CD4-positive, alpha-beta T cell (primary cell): ENCODE measurements around the gene PTPRN2. TPM values are rescaled to one million over a fixed set of nuclear protein-coding genes. Genes with fewer than 3 reads are reported as not detected.

Experiments
- ATAC-seq: fragments of 200-7000 bp; cut with Tn5 transposase; one replicate; pipeline ENCODE4 v1.10.0; 2022; ENCODE audit warnings: mild to moderate bottlenecking; ENCODE audit not compliant: poor library complexity
- CTCF ChIA-PET: fragments of 350-600 bp; sonication (Branson Sonifier 250); formaldehyde crosslinking; loops from one replicate; lab custom pipeline; 2021; ENCODE audit warnings: antibody characterized with exemption, inconsistent platforms; lab: Charles Lee
- POLR2A ChIA-PET: fragments of 350-600 bp; sonication (Branson Sonifier 250); formaldehyde crosslinking; loops from one replicate; lab custom pipeline; 2021; ENCODE audit warnings: antibody characterized with exemption, inconsistent platforms; lab: Charles Lee
- DNase-seq, 14 experiments: peaks; one replicate each; pipeline ENCODE4 v3.0.0-alpha.2; 2013 to 2020; ENCODE audit warnings: mixed read lengths in 2 of 14
- H3K27ac ChIP-seq, 2 donors: one replicate each; pipeline versions ENCODE4 v1.5.1 to v1.7.0; 2013; ENCODE audit warnings: low read length in 2 of 2, low read depth in 1 of 2, mild to moderate bottlenecking in 1 of 2
- H3K27me3 ChIP-seq, 2 experiments: 1 replicate in 1 of 2; 2 replicates in 1 of 2; pipeline versions ENCODE4 v1.6.1 to v1.7.0; 2013; ENCODE audit warnings: low read length in 2 of 2, control low read depth in 1 of 2, mild to moderate bottlenecking in 1 of 2, moderate library complexity in 1 of 2; ENCODE audit not compliant: insufficient read depth in 2 of 2, control insufficient read depth in 1 of 2
- H3K36me3 ChIP-seq: one replicate; pipeline ENCODE4 v1.6.1; 2013; ENCODE audit warnings: low read length, control low read depth; ENCODE audit not compliant: insufficient read depth
- H3K4me1 ChIP-seq: one replicate; pipeline ENCODE4 v1.6.1; 2013; ENCODE audit warnings: low read length, control low read depth; ENCODE audit not compliant: insufficient read depth
- H3K4me3 ChIP-seq: one replicate; pipeline ENCODE4 v1.5.1; 2013; ENCODE audit warnings: mild to moderate bottlenecking, low read length, moderate library complexity
- H3K9me3 ChIP-seq, 2 experiments: 1 replicate in 1 of 2; 2 replicates in 1 of 2; pipeline versions ENCODE4 v1.6.1 to v1.7.0; 2013; ENCODE audit warnings: low read length in 2 of 2, mild to moderate bottlenecking in 2 of 2, control low read depth in 1 of 2, moderate library complexity in 1 of 2; ENCODE audit not compliant: control insufficient read depth in 1 of 2, insufficient read depth in 1 of 2
- H3K27ac Mint-ChIP-seq: one replicate; pipeline ENCODE4 v1.8.0; 2020; ENCODE audit warnings: mixed read lengths
- H3K27me3 Mint-ChIP-seq: one replicate; pipeline ENCODE4 v1.8.0; 2021; ENCODE audit warnings: mixed read lengths
- H3K36me3 Mint-ChIP-seq: one replicate; pipeline ENCODE4 v1.8.0; 2021; ENCODE audit warnings: low read depth, mixed read lengths
- H3K4me1 Mint-ChIP-seq: one replicate; pipeline ENCODE4 v1.8.0; 2021; ENCODE audit warnings: low read depth, mixed read lengths
- H3K4me3 Mint-ChIP-seq: one replicate; pipeline ENCODE4 v1.8.0; 2020; ENCODE audit warnings: mild to moderate bottlenecking, mixed read lengths
- H3K9me3 Mint-ChIP-seq: one replicate; pipeline ENCODE4 v1.8.0; 2020; ENCODE audit warnings: mixed read lengths
- intact Hi-C, 2 experiments: fragments of 100-400 bp; cut with DNase I in 1 of 2; cut with micrococcal nuclease in 1 of 2; formaldehyde crosslinking; loops; one replicate each; pipeline versions ENCODE4 v1.15.1 to v1.9.0; 2023 to 2025; cut with DNase I, micrococcal nuclease
- total RNA-seq, 174 experiments: library from RNA in 2 of 174; stranded (reverse) in 2 of 174; gene quantifications; one replicate each; pipeline ENCODE4 v1.2.3 and lab custom pipeline; 2021 to 2026
- TF ChIP-seq, protein P1 (sequence below): fragments of 200-600 bp; IDR thresholded peaks from one replicate; pipeline ENCODE4 v1.8.0; 2022; ENCODE audit warnings: antibody characterized with exemption, mild to moderate bottlenecking

PTPRN2 gene
- total RNA-seq, 2 experiments from 2014 or later, result 0.34 to 0.44 TPM

DNA sequence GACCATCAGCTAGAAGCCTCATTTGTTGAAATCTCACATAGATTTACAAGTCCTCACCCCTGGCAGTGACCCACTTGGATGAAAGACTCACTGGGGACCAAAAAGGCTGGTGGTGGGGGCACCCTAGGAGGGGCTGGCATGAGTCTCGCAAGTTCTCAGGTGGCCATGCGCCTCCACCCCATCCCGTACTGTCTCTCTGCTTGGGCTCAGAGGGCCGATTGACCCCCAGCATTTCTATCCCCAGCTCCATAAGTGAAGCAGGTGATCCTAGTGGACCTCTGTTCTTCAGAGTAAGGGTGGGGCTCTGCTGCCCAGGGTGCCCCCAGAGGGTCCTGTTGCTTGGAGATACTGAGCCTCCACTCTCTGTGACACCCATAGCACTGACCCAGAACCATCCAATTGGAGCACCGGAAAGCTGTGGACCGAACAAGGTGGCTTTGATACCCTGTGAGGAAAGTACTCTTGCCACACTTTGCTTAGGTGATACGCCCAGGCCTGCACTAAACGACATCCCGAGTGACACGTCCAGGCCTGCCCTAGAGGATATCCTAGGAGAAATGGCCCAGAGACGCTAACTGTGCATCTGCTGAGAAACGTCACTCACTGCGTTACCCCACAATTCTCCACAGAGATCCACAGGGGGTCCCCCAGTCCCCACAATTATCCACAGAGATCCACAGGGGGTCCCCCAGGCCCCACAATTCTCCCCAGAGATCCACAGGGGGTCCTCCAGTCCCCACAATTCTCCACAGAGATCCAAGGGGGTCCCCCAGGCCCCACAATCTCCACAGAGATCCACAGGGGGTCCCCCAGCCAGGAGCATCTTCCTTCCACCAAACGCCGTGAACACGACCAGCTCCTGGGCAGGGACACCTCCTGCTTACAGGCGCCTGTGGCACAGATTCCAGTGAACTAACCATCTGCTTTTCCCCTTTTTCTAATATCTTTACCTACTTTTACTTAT is 262.9 kb downstream of the PTPRN2 start:
- Histone ChIP-seq H3K27me3 (peaks cover 0 to 5% of the 10 kb centered on the region in 2 experiments), H3K4me3 (no peak overlapping the region), H3K9me3 (peaks cover 0 to 72% of the 10 kb centered on the region in 2 experiments), H3K27ac (no peak overlapping the region), H3K36me3 (no peaks in the 10 kb centered on the region), H3K4me1 (no peaks in the 10 kb centered on the region)
- Mint-ChIP-seq H3K36me3 (no peaks in the 10 kb centered on the region), H3K4me3 (no peak overlapping the region), H3K27ac (no peak overlapping the region), H3K4me1 (no peaks in the 10 kb centered on the region), H3K9me3 (peaks cover 9% of the 10 kb centered on the region), H3K27me3 (peaks cover 8% of the 10 kb centered on the region)
- intact Hi-C loops, result no loop called here
- TF ChIP-seq, protein P1, sequence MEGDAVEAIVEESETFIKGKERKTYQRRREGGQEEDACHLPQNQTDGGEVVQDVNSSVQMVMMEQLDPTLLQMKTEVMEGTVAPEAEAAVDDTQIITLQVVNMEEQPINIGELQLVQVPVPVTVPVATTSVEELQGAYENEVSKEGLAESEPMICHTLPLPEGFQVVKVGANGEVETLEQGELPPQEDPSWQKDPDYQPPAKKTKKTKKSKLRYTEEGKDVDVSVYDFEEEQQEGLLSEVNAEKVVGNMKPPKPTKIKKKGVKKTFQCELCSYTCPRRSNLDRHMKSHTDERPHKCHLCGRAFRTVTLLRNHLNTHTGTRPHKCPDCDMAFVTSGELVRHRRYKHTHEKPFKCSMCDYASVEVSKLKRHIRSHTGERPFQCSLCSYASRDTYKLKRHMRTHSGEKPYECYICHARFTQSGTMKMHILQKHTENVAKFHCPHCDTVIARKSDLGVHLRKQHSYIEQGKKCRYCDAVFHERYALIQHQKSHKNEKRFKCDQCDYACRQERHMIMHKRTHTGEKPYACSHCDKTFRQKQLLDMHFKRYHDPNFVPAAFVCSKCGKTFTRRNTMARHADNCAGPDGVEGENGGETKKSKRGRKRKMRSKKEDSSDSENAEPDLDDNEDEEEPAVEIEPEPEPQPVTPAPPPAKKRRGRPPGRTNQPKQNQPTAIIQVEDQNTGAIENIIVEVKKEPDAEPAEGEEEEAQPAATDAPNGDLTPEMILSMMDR, result no peak
- ATAC-seq, result no peak
- no peak for DNase-seq
- POLR2A ChIA-PET, result no interaction called here
- CTCF ChIA-PET, result no interaction called here

DNA sequence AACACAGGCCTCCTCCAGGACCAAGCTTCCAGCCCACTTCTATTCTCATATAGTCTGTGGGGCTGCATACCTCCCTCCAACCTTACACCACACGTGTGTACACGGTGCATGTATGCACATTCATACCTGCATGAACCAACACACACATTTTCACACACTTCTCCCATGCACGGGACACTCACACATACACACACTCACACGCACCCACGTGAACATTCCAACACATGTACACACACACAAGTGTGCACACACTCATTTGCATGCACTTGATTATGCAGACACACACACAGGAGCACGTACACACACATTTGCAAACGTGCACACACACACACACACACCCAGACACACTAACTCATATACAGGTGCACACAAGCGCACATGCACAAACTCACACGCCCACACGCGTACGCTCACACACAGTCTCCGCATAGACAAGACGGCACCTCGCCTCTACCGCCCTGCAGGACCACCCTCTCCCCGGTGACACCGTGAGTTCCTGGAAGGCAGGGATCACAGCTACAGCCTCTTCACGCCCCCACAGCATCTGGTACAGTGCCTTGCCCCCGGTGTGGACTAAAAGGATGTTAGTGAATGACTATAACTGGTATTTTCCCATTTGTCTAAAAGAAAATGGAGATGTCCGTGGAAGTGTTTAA is 263.8 kb downstream of the PTPRN2 start:
- Mint-ChIP-seq H3K36me3 (no peaks in the 10 kb centered on the region), H3K27ac (no peak overlapping the region), H3K9me3 (peaks cover 9% of the 10 kb centered on the region), H3K4me1 (no peaks in the 10 kb centered on the region), H3K4me3 (no peak overlapping the region), H3K27me3 (peaks cover 8% of the 10 kb centered on the region)
- intact Hi-C loops, result no loop called here
- no peak for DNase-seq
- POLR2A ChIA-PET, result no interaction called here
- no peak for ATAC-seq
- TF ChIP-seq, protein P1, result no peak
- Histone ChIP-seq H3K27ac (no peak overlapping the region), H3K9me3 (peaks cover 0 to 69% of the 10 kb centered on the region in 2 experiments), H3K4me3 (no peak overlapping the region), H3K4me1 (no peaks in the 10 kb centered on the region), H3K36me3 (no peaks in the 10 kb centered on the region), H3K27me3 (peaks cover 0 to 5% of the 10 kb centered on the region in 2 experiments)
- CTCF ChIA-PET, result no interaction called here

DNA sequence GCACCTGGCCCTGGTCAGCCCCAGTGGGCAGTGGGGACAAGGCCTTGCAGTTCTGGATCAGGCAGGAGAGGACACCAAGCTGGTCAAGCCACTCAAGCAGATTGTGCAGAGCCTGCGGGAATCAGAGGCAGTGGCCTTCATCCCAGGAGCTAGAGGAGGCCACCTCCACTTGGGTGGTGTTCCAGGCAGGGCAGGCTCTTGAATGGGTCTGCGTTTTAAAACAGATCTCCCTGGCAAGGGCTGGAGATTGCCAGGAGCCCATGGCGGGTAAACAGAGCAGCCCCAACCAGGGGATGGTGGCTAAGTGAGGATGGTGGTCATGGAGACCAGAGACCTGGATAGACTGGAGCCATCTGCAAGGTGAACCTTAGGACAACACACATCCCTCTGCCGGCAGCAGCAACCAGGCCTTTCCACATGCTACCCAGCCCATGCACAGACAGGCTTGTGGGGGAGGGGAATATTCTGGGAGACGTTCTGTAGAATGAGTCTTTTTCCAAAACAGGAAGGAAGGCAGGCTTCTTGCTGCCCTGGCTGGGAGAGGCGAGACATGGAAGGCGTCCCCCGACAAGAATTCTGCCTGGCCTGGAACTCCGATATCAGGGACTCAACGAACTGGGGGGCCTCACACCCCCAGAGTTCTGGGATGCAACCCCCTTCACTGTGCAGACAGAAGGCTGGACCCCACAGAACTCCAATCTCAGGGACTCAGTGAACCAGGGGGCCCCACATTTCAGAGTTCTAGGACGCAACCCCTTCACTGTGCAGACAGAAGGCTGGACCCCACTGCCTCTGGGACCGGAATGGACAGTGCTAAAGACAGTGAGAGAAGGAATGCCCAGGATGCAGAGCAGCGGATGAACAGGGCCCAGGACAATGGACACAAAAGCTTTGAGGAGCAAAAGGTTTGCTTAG is 264.8 kb downstream of the PTPRN2 start:
- H3K4me1 Mint-ChIP-seq, result no peaks in the 10 kb centered on the region
- no peak overlapping the region for H3K27ac Mint-ChIP-seq
- peaks cover 0 to 68% of the 10 kb centered on the region in 2 experiments for H3K9me3 ChIP-seq
- peaks cover 9% of the 10 kb centered on the region for H3K9me3 Mint-ChIP-seq
- no peak overlapping the region for H3K4me3 Mint-ChIP-seq
- H3K4me3 ChIP-seq, result no peak overlapping the region
- intact Hi-C loops, result no loop called here
- H3K36me3 Mint-ChIP-seq, result no peaks in the 10 kb centered on the region
- TF ChIP-seq, protein P1, result no peak
- POLR2A ChIA-PET, result no interaction called here
- peaks cover 3 to 5% of the 10 kb centered on the region in 2 experiments for H3K27me3 ChIP-seq
- ATAC-seq (no peak), DNase-seq (no peak)
- H3K36me3 ChIP-seq, result no peaks in the 10 kb centered on the region
- peaks cover 8% of the 10 kb centered on the region for H3K27me3 Mint-ChIP-seq
- no peak overlapping the region for H3K27ac ChIP-seq
- no peaks in the 10 kb centered on the region for H3K4me1 ChIP-seq
- CTCF ChIA-PET, result no interaction called here
